Stimulated activated CD8-positive, alpha-beta memory T cell treated with anti-CD3 and anti-CD28 coated beads, Interleukin-12 subunit alpha, Interleukin-12 subunit beta, amount 100 ng/mL, for 24 hours (primary cell): ENCODE results near the gene ITPA.

ENCODE experiments used
- DNase-seq: peaks from one replicate; pipeline ENCODE4 v3.0.0-alpha.2; 2020; ENCODE audit errors: extremely low read depth

The ITPA gene

GRCh38 chr20:3209257-3209945 is at the start of gene ITPA:
Gene ITPA (plus strand): TSS chr20:3209498. CDS start chr20:3209552, 54 bp downstream.
- DNase-seq = peak; percentile 27

- no peak for DNase-seq
These were observed 48.9 kb upstream of the ITPA start for GRCh38 chr20:3160418-3160817.

GRCh38 chr20:3161316-3162079 is 47.8 kb upstream of the ITPA start:
- no peak for DNase-seq

- DNase-seq = no peak
These were observed 47.2 kb upstream of the ITPA start for GRCh38 chr20:3162080-3162611.

- no peak for DNase-seq
These were observed 45.9 kb upstream of the ITPA start for GRCh38 chr20:3163099-3164042.

GRCh38 chr20:3164043-3164762 is 45.1 kb upstream of the ITPA start:
- DNase-seq = no peak

GRCh38 chr20:3164763-3165410 is 44.4 kb upstream of the ITPA start:
- DNase-seq = no peak

GRCh38 chr20:3165473-3166337 is 43.6 kb upstream of the ITPA start:
- no peak for DNase-seq

GRCh38 chr20:3166338-3166912 is 42.9 kb upstream of the ITPA start:
- no peak for DNase-seq

GRCh38 chr20:3166913-3167342 is 42.4 kb upstream of the ITPA start:
- no peak for DNase-seq

GRCh38 chr20:3167738-3168078 is 41.6 kb upstream of the ITPA start:
- DNase-seq = no peak

GRCh38 chr20:3168079-3168828 is 41.0 kb upstream of the ITPA start:
- no peak for DNase-seq

- no peak for DNase-seq
These were observed 40.3 kb upstream of the ITPA start for GRCh38 chr20:3168829-3169590.

- no peak for DNase-seq
These were observed 37.7 kb upstream of the ITPA start for GRCh38 chr20:3171391-3172125.

GRCh38 chr20:3172126-3172932 is 37.0 kb upstream of the ITPA start:
- DNase-seq = no peak

- DNase-seq = peak; percentile 46
These were observed 36.2 kb upstream of the ITPA start, which contains the start of gene LZTS3 for GRCh38 chr20:3172933-3173609. Gene LZTS3 (minus strand): TSS chr20:3173549. CDS start chr20:3167163, 6,386 bp downstream.
